CD4-positive, alpha-beta T cell treated with Interleukin-21 for 1 hour (primary cell): ENCODE data around the gene KCNK2.

Source experiments
- DNase-seq: peaks from one replicate; pipeline ENCODE4 v3.0.0-alpha.2; 2020

The KCNK2 gene

DNA sequence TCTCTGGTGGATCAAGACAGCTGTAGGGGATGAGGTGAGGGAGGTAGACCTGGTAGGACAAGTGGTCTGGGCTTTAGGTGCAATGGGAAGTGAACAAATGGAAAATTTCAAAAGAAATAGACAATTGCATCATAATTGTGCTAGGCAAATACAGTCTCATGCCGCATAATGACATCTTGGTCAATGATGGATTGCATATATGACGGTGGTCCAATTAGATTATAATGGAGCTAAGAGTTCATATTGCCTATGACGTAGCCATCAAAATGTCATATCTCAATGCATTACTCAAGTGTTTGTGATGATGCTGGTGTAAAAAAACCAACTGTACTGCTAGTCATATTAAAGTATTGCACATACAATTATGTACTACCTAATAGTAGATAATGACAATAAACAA is 19.0 kb downstream of the KCNK2 start:
- no peak for DNase-seq

DNA sequence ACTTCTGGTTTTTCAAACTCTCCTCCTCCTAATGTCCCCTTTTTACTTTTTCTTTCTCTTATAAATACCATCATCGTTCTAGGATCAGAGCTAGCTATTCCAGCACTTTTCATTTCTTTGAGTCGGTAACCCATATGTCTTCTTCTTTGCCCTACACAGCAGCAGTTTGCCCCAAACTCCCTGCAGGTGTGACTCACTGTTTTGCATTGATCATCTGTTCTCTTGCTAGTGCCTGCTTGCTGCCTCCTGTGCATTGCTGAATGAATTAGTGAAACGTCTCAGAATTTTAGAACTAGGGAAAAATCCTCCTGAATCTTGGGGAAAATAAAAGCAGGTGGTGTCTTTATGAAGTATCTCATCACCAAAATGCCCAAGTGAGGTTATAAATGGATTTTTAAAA is 21.7 kb downstream of the KCNK2 start:
- no peak for DNase-seq

DNA sequence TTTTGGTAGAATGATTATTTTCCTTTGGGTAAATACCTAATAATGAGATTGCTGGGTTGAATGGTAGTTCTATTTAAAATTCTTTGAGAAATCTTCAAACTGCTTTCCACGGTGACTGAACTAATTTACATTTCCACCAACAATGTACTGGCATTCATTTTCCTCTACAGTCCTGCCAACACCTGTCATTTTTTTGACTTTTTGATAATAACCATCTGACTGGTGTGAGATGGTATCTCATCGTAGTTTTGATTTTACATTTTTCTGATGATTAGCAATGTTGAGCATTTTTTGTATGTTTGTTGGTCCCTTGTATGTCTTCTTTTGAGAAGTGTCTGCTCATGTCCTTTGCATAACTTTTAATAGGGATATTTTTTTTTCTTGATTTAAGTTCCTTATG is 23.5 kb downstream of the KCNK2 start:
- DNase-seq = no peak

GRCh38 chr1:215109171-215109570 is 26.6 kb downstream of the KCNK2 start:
- DNase-seq = no peak

DNA sequence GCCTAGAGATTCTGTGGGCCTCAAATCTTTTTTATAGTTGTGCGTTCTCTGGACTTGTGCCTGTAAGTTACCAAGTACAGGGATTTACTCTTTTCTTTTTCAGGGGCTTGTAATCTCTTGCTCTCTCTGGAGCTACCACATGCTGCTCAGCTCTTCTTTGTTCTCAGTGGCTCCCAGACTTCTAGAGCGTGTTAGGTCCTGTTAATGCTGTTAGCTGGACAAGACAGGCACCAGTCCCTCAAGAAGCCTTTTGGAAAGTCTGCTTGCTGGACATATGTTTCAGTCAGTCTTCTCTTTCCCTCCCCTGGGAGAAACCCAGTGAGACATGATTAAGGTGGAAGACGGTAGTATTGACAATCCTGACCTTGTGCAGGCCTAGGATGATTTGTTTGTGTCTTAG is 29.4 kb downstream of the KCNK2 start:
- no peak for DNase-seq

DNA sequence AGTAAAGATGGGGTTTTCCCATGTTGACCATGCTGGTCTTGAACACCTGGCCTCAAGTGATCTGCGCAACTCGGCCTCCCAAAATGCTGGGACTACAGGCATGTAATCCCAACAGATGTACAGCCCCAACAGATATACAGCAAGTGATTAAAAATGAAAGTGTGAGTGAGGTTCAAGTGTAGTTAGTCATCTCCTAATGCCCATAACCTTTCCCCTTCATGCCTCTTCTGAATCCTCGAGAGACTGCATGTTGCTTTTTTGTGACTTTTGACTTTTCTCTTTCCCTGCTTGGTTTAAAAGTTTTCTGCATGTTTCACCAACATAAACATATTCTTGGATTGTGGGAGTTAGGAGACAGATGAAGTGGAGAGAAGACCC is 31.2 kb downstream of the KCNK2 start:
- DNase-seq = no peak

DNA sequence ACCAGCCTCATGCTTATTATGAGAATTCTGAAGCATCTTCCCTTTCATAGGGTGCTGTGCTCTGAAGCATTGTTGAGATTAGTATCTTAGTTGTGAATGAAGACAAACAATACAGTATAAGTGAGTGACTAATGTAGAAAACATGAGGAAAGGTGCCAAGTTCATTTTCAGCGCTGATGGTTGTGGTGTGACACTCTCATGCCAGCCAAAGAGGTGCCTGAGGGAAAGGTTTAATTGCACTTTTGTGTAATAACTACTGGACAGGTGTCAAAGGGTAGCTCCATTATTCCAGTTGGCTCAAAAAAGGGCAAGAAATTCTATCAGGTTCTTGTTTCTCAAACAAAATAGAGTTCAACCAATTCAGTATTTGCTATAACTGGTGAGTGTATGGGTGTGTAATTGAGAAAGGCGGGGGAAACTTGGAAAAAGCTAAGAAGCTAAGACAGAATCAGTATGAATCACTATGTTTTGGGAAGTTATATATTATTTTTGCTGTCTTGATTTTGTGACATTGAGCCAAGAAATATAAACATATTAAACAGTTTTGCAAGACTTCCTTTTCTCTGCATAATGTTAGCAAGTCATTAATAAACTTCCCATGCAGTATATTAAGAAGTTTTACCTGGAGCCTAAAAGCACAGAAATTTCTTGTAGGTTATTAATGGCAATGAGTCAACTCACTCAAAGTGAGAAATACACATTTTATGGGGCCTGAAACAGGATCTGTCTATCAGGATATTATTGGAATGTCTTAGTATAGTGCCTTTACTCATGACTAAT is 31.8 kb downstream of the KCNK2 start:
- no peak for DNase-seq

- DNase-seq = no peak
Measured at GRCh38 chr1:215115760-215116159, 33.2 kb downstream of the KCNK2 start.

DNA sequence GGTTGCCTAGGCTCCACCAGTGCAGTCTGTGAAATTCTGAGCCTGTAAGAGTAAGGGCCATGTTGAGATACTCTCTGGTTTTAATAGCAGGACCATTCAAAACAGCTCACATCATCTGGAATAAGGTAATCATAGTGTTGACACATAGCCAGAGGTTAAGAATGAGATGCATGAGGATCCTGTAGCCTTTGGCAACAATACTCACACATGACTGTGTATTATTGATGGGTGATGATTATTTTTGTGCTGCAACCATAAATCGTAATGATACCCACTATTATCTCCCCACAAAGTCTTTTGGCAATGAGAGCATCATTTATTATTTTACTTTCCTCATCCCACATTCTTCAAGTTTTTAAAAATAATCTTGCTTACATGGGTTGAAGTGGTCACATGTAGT is 35.5 kb downstream of the KCNK2 start:
- no peak for DNase-seq

- no peak for DNase-seq
Measured at GRCh38 chr1:215119056-215119455, 36.5 kb downstream of the KCNK2 start.

GRCh38 chr1:215119719-215120365 is 37.3 kb downstream of the KCNK2 start:
- no peak for DNase-seq

GRCh38 chr1:215128504-215128903 is 46.0 kb downstream of the KCNK2 start:
- no peak for DNase-seq

DNA sequence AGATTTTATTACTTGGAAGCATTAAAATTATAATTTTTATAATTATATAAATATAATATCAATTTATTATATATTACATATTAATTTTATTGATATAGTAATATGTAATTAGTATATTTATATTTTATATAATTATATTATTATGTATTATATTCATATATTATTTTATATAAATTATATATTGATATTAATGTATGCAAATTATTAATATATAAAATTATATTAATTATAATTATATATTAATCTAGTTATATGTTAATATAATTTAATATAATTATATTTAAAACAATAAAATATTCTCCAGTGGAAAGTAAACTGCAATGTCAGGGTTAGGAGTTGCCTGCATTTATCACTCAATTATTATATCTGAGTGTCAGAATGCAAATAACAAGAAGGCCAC is 48.8 kb downstream of the KCNK2 start:
- no peak for DNase-seq

- DNase-seq = no peak
Measured at GRCh38 chr1:215132156-215132555, 49.6 kb downstream of the KCNK2 start.

- no peak for DNase-seq
Measured at GRCh38 chr1:215133532-215133931, 51.0 kb downstream of the KCNK2 start.

GRCh38 chr1:215137985-215138384 is 55.4 kb downstream of the KCNK2 start:
- DNase-seq = no peak

GRCh38 chr1:215140135-215140534 is 57.6 kb downstream of the KCNK2 start:
- no peak for DNase-seq

GRCh38 chr1:215141460-215141859 is 58.9 kb downstream of the KCNK2 start:
- DNase-seq = no peak

DNA sequence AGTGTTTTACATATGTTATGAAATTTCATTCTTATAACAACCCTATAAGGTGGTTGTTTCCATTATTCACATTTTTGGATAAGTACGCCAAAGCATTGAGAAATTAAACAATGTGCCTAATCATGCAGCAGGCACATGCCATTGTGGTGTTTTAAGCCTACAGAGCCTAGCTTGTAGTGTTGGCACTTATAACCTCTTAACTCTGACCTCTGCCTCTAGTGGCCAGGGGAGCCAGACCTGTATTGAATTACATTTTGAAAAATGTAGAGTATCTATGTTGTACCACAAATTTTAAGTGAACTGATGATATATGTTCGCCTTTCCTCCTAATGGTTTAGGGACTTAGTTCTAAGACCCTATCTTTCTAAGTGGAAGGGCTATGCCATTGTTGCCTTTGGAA is 61.0 kb downstream of the KCNK2 start:
- DNase-seq = no peak

DNA sequence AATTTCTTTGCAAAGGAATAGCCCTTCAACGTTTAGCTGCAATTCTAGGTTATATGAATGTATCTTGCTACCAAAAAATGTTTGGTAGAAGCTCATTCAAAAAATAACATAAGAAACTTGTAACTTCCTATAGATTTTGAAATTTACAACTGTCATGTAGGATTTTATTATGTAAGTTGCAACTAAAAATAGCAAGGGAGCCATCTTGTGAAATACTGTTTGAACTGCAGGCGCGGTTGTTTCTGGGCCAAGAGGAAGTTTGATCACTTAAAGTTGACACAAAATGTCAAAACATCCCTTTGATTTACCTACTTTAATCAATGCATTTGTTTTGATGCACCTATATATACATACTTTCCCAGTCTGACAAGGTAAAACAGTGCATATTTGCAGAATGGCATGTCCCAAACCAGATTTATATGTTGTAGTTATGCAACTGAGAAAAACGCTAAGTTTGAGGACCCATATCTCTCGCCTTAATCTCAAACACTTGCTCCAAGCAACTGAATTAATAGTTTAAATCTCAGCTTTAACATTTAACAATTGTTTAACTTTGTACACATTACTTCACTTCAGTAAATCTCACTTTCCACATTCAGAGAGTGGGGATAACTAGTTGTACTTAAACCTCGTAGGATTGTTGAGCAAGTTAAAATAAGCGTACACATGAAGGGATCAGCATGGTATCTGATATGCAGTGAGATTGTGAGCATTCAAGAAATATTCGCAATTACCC is 63.9 kb downstream of the KCNK2 start:
- no peak for DNase-seq

DNA sequence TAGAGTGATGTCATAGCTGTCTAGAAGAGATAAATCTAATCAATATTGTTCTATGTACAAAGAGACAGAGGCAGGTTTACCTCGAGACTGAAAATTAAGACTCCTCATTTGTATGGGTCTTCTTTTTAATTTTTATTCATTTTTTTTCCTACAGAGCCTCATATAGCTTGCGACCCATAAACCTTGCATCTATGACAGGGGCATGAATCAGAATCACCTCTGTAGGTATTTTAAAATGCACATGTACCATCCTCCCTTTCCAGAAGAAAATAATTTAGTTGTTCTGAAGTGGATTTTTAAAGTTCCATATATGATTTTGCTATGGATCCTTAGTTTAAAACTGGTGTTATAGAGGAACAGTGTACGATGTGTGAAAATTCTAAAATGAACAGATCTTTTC is 64.5 kb downstream of the KCNK2 start:
- no peak for DNase-seq

- DNase-seq = no peak
Measured at GRCh38 chr1:215151841-215152549, 69.5 kb downstream of the KCNK2 start.

- no peak for DNase-seq
Measured at GRCh38 chr1:215156232-215156631, 73.7 kb downstream of the KCNK2 start.

- no peak for DNase-seq
Measured at GRCh38 chr1:215160351-215160750, 77.8 kb downstream of the KCNK2 start.
